GM21526 (cell line): ENCODE measurements around the gene RLBP1.
"Not testable (repeated sequence)": the region's sequence is repeated elsewhere in the genome, so short reads cannot be mapped to it uniquely, and the experiment has no call there.

ENCODE experiments used
- ATAC-seq: cut with Tn5 transposase; IDR thresholded peaks from one replicate; pipeline ENCODE4 v1.9.1; 2021; ENCODE audit warnings: moderate library complexity; ENCODE audit not compliant: unreplicated experiment, low FRiP score

The RLBP1 gene

GRCh38 chr15:89221543-89221942 lies at the start of gene RLBP1:
TSS of gene RLBP1 (minus strand) at chr15:89221579. CDS start at chr15:89218975, 2,604 bp downstream.
- no peak for ATAC-seq

GRCh38 chr15:89250142-89250541 lies 28.8 kb upstream of the RLBP1 start:
- ATAC-seq: not testable (repeated sequence)

- ATAC-seq: no peak
Observed at GRCh38 chr15:89248584-89248983, 27.2 kb upstream of the RLBP1 start.

GRCh38 chr15:89247446-89247845 lies 26.1 kb upstream of the RLBP1 start:
- no peak for ATAC-seq

- peak; percentile 19 for ATAC-seq
Observed at GRCh38 chr15:89244574-89244903, 23.2 kb upstream of the RLBP1 start.

- ATAC-seq: peak; percentile 93
Observed at GRCh38 chr15:89243691-89244573, 22.6 kb upstream of the RLBP1 start, which contains the start of gene FANCI. TSS of gene FANCI (plus strand) at chr15:89243979. CDS start at chr15:89247648, 3,669 bp downstream.

- no peak for ATAC-seq
Observed at GRCh38 chr15:89243046-89243690, 21.8 kb upstream of the RLBP1 start.

GRCh38 chr15:89239883-89240810 lies 18.8 kb upstream of the RLBP1 start:
- not testable (repeated sequence) for ATAC-seq

GRCh38 chr15:89231832-89232231 lies 10.5 kb upstream of the RLBP1 start:
- no peak for ATAC-seq

GRCh38 chr15:89230277-89230676 lies 8.9 kb upstream of the RLBP1 start:
- no peak for ATAC-seq

GRCh38 chr15:89227425-89227824 lies 6.0 kb upstream of the RLBP1 start:
- no peak for ATAC-seq

GRCh38 chr15:89226359-89227221 lies 5.2 kb upstream of the RLBP1 start:
- no peak for ATAC-seq

- ATAC-seq: no peak
Observed at GRCh38 chr15:89225588-89225987, 4.2 kb upstream of the RLBP1 start.

- no peak for ATAC-seq
Observed at GRCh38 chr15:89218531-89218930, 2.8 kb downstream of the RLBP1 start.

GRCh38 chr15:89217686-89218376 lies 3.5 kb downstream of the RLBP1 start:
- no peak for ATAC-seq

GRCh38 chr15:89217031-89217430 lies 4.3 kb downstream of the RLBP1 start:
- ATAC-seq: no peak

GRCh38 chr15:89215627-89216026 lies 5.8 kb downstream of the RLBP1 start:
- ATAC-seq: no peak

GRCh38 chr15:89211678-89212170 lies 9.7 kb downstream of the RLBP1 start:
- ATAC-seq: no peak

GRCh38 chr15:89209057-89209456 lies 12.3 kb downstream of the RLBP1 start:
- ATAC-seq: no peak
